Measurements from ENCODE around the gene C10orf143. TPM values are rescaled to one million over a fixed set of nuclear protein-coding genes. Genes with fewer than 3 reads are reported as not detected.
"Not testable (repeated sequence)": the region's sequence is repeated elsewhere in the genome, so short reads cannot be mapped to it uniquely, and the experiment has no call there.

C10orf143 gene
- total RNA-seq, 8 experiments from 2014 or later: 0.81 to 4.4 (median 2.2) TPM

DNA sequence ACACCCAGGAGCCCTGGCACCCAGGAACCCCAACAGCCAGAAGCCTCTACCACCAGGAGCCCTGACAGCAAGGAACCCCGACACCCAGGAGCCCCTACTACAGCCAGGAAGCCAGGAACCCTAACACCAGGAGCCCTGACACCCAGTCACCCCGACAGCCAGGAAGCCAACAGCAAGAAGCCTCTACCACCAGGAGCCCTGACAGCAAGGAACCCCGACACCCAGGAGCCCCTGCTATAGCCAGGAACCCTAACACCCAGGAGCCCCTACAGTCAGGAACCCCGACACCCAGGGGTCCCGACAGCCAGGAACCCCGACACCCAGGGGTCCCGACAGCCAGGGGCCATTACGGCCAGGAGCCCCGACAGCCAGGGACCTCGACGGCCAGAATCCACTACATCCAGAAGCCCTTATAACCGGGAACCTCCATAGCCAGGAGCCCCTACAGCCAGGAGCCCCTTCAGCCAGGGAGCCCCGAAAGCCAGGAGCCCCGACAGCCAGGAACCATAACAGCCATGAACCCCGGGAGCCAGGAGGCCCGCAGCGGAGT lies 25.1 kb upstream of the C10orf143 start:
- in situ Hi-C loops (cut with MboI; ENCODE audit: low pct_unique_long_range_greater_than_20kb in 2 of 9, low sequenced_read_pairs in 9 of 9, unreplicated experiment in 9 of 9): no loop called here
- H3K4me1 ChIP-seq (replicated peaks in 1 of 2): peaks cover 13 to 14% of the 10 kb centered on the region in 2 donors
- H3K27ac ChIP-seq: peak overlapping the region; percentile 53 to 79
- peak overlapping the region; percentile 71 to 98 (median 86) for H3K4me3 ChIP-seq
- 0 to 100% (median 3%) methylated on average over 1 to 7 of the region's 17 CpGs; no CpG with 5 or more reads in 7 of the 10 experiments for WGBS, 10 experiments
- ATAC-seq (replicated peaks in 6 of 8): peak in 3 of 8 experiments; percentile 1 to 6 (median 2)

DNA sequence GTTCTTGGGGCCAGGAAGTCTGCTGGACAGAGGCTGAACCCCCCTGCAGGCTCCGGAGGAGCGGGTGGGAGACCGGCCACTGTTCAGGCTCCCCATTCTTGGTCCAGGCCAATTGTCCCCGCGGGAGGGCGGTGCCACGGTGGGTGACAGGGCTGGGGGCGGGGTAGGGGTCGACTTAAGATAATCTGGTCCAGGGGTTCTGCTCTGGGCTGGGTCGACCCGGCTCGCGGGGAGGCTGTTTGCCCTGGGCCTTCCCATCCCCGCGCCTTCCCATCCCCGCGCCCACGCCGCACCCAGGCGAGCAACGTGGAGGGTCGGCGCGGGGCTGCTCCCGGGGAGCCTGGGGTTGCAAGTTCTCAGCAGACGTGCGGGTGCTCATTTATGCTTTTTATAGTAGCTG lies 18.3 kb upstream of the C10orf143 start:
- peaks cover 3 to 4% of the 10 kb centered on the region in 2 donors for H3K4me1 ChIP-seq (replicated peaks in 1 of 2)
- no peak overlapping the region for H3K27ac ChIP-seq
- ATAC-seq (replicated peaks in 6 of 8): no peak
- in situ Hi-C loops (cut with MboI; ENCODE audit: low pct_unique_long_range_greater_than_20kb in 2 of 9, low sequenced_read_pairs in 9 of 9, unreplicated experiment in 9 of 9): no loop called here
- WGBS, 10 experiments: 60 to 93% (median 90%) methylated on average over 2 to 6 of the region's 27 CpGs; no CpG with 5 or more reads in 7 of the 10 experiments
- H3K4me3 ChIP-seq: no peak overlapping the region

DNA sequence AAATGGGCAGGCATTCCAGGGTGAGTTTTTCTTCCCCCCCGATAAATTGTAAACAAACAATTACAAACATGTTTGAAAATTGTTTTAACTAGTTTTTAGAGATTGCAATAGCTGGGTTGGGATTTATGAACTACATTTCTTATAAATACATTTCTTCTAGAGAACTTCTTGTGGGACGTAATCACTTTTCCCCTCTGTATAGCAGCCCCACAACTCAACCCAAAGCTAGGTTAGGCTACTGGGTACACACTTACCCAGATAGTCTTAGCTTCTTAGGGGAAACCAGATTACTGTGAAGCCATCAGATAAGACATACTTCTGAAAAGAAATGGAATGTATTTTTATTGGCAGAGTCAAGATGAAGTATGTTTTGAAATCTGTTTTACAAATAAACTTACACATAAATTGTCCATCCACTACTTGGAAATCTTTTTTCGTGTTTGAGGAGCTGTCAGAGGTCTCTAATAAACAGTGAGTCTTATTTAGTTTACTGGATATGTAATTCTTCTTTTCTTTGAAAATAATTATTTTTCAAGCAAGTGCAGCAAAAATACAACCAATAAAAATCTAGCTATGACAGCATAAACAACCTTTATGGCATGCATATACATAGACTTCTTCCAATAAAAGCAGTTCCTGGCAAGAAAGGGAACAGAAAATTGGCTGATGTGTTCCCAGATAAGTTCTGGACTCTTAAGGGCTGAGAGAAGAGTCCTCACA lies 17.6 kb upstream of the C10orf143 start:
- no peak overlapping the region for H3K27ac ChIP-seq
- 13 to 60% (median 46%) methylated on average over 1 to 3 of the region's 3 CpGs; no CpG with 5 or more reads in 1 of the 10 experiments for whole genome bisulfite sequencing, 10 experiments
- H3K4me3 ChIP-seq: no peak overlapping the region
- ATAC-seq (replicated peaks in 6 of 8): peak in 1 of 8 experiments; percentile 8
- in situ Hi-C loops (cut with MboI; ENCODE audit: low pct_unique_long_range_greater_than_20kb in 2 of 9, low sequenced_read_pairs in 9 of 9, unreplicated experiment in 9 of 9): no loop called here
- peaks cover 3 to 4% of the 10 kb centered on the region in 2 donors for H3K4me1 ChIP-seq (replicated peaks in 1 of 2)

DNA sequence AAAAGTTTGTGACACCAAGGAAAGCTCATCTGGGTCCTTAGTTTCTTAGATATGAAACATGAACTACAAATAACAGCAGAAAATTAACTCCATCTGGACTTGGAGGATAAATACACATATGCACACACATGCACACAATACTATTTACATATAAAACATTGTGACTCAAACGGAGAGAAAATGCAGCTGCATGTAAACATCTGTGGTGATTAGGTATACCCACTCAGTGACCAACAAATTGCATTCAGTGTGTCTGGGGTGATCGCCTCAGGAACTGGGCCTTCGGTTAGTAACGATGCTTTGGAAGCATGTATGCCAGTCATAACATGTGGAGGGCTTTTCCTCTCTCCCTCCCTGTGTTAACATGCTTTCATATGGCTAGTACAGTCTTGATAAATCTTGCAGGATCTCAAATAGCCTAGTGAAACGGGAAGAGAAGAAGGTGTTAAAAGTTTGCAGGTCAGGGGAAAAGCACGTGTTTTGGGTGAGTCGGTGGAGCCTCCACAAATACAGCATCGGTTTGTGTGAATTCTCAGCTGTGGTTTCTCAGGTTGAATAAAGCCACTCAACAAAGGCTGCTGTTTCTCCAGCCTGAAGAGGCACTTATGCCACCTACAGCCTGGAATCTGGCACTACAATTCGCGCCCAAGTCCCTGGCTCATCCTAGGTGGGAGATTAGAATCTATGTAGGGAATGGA lies 16.9 kb upstream of the C10orf143 start:
- peak; percentile 89 to 99 (median 96) for ATAC-seq (replicated peaks in 6 of 8)
- WGBS, 10 experiments: 0 to 70% (median 3%) methylated on average over 1 to 10 of the region's 10 CpGs; no CpG with 5 or more reads in 2 of the 10 experiments
- Histone ChIP-seq H3K4me1 (replicated peaks in 1 of 2) (peaks cover 3 to 4% of the 10 kb centered on the region in 2 donors), H3K4me3 (no peak overlapping the region), H3K27ac (no peak overlapping the region)
- in situ Hi-C loops (cut with MboI; ENCODE audit: low pct_unique_long_range_greater_than_20kb in 2 of 9, low sequenced_read_pairs in 9 of 9, unreplicated experiment in 9 of 9): no loop called here

DNA sequence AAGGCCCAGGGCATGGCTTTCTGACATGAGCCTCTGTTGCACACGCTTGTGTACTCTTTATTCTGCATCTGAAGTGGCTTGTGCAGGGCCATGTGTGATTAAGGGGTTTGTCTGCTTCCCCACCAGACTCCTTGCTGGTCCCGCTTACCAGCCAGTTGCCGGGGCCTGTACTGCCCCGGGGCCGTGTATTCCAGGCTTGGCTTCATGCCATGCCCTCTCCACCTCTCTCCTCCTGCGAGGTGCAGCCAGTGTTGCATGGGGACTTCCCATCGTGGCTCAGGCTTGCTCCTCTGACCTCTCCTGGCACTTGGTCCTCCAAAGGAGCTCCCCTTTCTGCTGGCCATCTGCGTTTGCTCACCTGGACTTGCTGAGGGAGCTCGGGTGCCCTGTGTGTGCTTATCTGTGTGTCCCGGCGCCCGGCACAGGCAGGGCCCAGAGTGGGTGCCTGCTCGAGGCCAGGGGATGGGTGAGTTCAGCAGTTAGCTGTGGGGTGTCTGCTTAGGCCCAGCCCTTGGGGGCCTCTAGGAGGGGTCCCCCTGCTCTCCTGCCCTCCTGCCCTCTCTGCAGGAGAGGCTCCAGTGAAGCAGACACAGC lies 11.0 kb upstream of the C10orf143 start:
- WGBS, 10 experiments: 20 to 100% (median 88%) methylated on average over 1 to 6 of the region's 13 CpGs; no CpG with 5 or more reads in 4 of the 10 experiments
- in situ Hi-C loops (cut with MboI; ENCODE audit: low pct_unique_long_range_greater_than_20kb in 2 of 9, low sequenced_read_pairs in 9 of 9, unreplicated experiment in 9 of 9): no loop called here
- ATAC-seq (replicated peaks in 6 of 8): peak in 1 of 8 experiments; percentile 67
- H3K4me1 ChIP-seq (replicated peaks in 1 of 2): no peaks in the 10 kb centered on the region
- H3K27ac ChIP-seq: no peak overlapping the region
- H3K4me3 ChIP-seq: no peak overlapping the region

DNA sequence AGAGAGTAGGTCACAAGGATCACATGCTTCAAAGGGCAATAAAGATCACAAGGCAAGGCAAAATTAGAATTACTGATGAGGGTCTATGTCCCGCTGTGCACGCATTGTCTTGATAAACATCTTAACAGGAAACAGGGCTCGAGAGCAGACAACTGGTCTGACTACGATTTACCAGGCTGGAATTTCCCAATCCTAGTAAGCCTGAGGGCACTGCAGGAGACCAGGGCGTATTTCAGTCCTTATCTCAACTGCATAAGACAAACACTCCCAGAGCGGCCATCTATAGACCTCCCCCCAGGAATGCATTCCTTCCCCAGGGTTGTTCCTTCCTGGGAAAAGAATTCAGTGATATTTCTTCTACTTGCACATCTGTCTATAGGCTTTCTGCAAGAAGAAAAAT lies 6.9 kb upstream of the C10orf143 start:
- H3K4me3 ChIP-seq; H3K27ac ChIP-seq; in situ Hi-C loops (cut with MboI; ENCODE audit: low pct_unique_long_range_greater_than_20kb in 2 of 9, low sequenced_read_pairs in 9 of 9, unreplicated experiment in 9 of 9); H3K4me1 ChIP-seq (replicated peaks in 1 of 2); ATAC-seq (replicated peaks in 6 of 8): not testable (repeated sequence)
- 65% methylated on average over 5 of the region's 6 CpGs; no CpG with 5 or more reads in 9 of the 10 experiments for whole genome bisulfite sequencing, 10 experiments

DNA sequence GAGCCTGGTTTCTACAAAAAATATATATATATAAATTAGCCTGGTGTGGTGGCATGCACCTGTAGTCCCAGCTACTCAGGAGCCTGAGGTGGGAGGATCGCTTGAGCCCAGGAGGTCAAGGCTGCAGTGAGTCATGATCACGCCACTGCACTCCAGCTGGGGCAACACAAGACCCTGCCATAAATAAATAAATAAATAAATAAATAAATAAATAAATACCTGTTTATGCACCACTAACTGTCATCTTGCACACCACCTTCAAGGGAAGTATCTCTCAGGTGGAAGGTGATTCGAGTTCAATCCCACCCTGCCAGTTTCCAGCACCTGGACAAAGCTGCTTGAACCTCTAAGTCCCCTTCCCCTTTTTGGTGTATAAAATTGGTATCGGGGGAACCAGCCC lies 6.3 kb upstream of the C10orf143 start:
- H3K27ac ChIP-seq; H3K4me3 ChIP-seq; H3K4me1 ChIP-seq (replicated peaks in 1 of 2); in situ Hi-C loops (cut with MboI; ENCODE audit: low pct_unique_long_range_greater_than_20kb in 2 of 9, low sequenced_read_pairs in 9 of 9, unreplicated experiment in 9 of 9); ATAC-seq (replicated peaks in 6 of 8): not testable (repeated sequence)
- 60 to 100% (median 100%) methylated on average over 1 to 4 of the region's 4 CpGs; no CpG with 5 or more reads in 4 of the 10 experiments for WGBS, 10 experiments

DNA sequence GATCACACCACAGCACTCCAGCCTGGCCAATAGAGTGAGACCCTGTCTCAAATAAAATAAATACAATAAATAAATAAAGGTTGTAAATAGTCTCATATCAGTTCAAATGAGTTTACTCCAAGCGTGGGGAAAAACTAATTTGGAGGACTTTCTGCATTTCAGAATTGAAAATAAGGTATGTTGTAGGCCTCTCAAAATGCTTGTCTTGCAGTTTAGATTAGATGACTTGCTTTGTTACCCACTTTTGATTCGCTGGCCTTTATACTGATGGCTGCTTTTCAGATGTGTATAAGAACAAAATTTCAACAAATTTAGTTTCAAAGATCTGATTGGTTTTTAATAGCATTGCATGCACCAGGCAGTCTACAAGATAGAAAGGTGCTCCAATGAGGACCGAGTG lies 2.2 kb upstream of the C10orf143 start:
- in situ Hi-C loops (cut with MboI; ENCODE audit: low pct_unique_long_range_greater_than_20kb in 2 of 9, low sequenced_read_pairs in 9 of 9, unreplicated experiment in 9 of 9): no loop called here
- H3K27ac ChIP-seq: no peak overlapping the region
- ATAC-seq (replicated peaks in 6 of 8): no peak
- 92 to 100% (median 100%) methylated on average over 1 to 3 of the region's 3 CpGs; no CpG with 5 or more reads in 1 of the 10 experiments for WGBS, 10 experiments
- H3K4me1 ChIP-seq (replicated peaks in 1 of 2): peaks cover 4 to 6% of the 10 kb centered on the region in 2 donors
- H3K4me3 ChIP-seq: no peak overlapping the region

DNA sequence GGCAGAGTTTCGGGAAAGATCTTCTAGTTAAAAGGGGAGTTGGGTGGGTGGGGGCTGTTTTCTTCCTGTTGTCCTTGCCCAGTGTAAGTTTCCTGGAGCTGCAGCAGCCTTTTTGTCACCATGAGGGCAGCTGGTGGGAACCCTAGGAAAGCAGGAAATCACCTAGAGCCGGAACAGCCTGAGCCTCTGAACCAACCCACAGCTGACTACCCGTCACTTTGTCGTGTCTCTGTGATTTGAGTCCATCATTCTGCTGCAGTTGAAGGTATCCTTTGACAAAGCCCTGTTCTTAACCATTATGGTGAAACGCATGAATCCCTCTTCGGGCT lies 1.2 kb upstream of the C10orf143 start:
- Histone ChIP-seq H3K27ac (peak overlapping the region; percentile 76 to 85), H3K4me3 (peak overlapping the region; percentile 63 to 85 (median 74)), H3K4me1 (replicated peaks in 1 of 2) (peaks cover 4 to 6% of the 10 kb centered on the region in 2 donors)
- WGBS, 10 experiments: 20 to 93% (median 86%) methylated on average over 1 to 3 of the region's 6 CpGs; no CpG with 5 or more reads in 4 of the 10 experiments
- in situ Hi-C loops (cut with MboI; ENCODE audit: low pct_unique_long_range_greater_than_20kb in 2 of 9, low sequenced_read_pairs in 9 of 9, unreplicated experiment in 9 of 9): no loop called here
- no peak for ATAC-seq (replicated peaks in 6 of 8)

DNA sequence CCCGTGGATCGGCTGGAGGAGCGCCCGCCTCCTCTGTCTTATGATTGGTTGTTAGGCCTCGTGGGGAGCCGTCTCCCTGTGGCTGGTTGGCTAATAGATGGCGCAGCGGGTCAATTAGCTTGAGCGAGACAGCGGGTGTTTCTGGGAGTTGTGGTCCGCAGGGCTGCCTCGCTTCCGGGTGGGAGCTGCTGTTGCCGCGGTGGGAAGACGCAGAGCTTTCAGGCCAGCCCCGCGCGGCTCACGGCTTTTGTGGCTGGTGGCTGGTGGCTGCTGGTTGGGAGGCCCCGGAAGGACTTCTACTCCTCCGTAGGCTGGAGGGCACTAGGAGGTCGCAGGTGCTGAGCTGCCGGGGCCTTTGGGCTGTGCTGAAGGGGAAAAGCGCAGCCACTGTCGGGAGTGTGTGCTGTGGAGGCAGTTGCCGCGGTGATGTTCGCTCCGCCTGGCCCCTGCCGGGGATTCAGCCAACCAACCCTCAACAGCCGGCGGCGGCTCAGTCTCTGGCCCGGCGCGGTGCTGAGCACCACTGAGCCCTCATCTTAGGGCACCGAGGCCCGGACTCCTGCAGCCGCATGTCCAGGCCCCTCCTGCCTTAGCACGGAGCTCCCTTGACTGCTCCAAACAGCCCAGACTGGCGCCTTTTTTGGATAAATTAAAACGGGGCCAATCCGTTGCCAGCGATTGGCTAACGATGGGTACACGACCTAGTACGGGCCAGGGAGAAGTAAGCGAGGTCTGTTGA lies 652 bp upstream of the C10orf143 start:
- peak; percentile 83 to 90 (median 88) for ATAC-seq (replicated peaks in 6 of 8)
- 0 to 10% (median 0%) methylated on average over 1 to 26 of the region's 49 CpGs; no CpG with 5 or more reads in 1 of the 10 experiments for whole genome bisulfite sequencing, 10 experiments
- Histone ChIP-seq H3K4me1 (replicated peaks in 1 of 2) (peaks cover 4 to 6% of the 10 kb centered on the region in 2 donors), H3K4me3 (peak overlapping the region; percentile 63 to 85 (median 74)), H3K27ac (peak overlapping the region; percentile 97 to 98)
- in situ Hi-C loops (cut with MboI; ENCODE audit: low pct_unique_long_range_greater_than_20kb in 2 of 9, low sequenced_read_pairs in 9 of 9, unreplicated experiment in 9 of 9): no loop called here

DNA sequence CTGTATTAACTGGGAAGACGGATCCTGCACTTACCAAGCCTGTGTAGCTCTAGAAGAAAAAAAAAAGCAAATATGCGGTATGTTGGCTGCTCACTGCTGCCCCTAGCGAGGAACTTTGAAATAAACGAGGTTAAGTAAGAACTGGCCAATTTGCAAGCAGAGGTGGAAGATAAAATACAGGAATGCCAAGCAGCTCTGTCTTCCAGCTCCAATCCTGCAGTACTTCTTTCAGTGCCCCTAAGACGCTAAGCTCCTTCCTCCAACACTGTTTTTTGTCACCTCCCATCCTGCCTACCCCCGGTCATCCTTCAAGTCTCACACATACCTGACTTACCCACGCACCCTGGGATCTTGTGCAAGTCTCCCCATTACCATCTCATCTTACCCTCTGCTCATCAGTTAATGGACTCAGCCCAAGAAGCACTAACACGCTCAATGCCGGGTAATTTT lies 809 bp downstream of the C10orf143 start:
- ATAC-seq (replicated peaks in 6 of 8): peak in 5 of 8 experiments; percentile 1 to 7 (median 3)
- peak overlapping the region; percentile 97 to 98 for H3K27ac ChIP-seq
- H3K4me1 ChIP-seq (replicated peaks in 1 of 2): peaks cover 4 to 6% of the 10 kb centered on the region in 2 donors
- in situ Hi-C loops (cut with MboI; ENCODE audit: low pct_unique_long_range_greater_than_20kb in 2 of 9, low sequenced_read_pairs in 9 of 9, unreplicated experiment in 9 of 9): no loop called here
- H3K4me3 ChIP-seq: peak overlapping the region; percentile 63 to 85 (median 74)
- WGBS, 10 experiments: 0 to 12% (median 0%) methylated on average over 1 to 7 of the region's 9 CpGs; no CpG with 5 or more reads in 1 of the 10 experiments

DNA sequence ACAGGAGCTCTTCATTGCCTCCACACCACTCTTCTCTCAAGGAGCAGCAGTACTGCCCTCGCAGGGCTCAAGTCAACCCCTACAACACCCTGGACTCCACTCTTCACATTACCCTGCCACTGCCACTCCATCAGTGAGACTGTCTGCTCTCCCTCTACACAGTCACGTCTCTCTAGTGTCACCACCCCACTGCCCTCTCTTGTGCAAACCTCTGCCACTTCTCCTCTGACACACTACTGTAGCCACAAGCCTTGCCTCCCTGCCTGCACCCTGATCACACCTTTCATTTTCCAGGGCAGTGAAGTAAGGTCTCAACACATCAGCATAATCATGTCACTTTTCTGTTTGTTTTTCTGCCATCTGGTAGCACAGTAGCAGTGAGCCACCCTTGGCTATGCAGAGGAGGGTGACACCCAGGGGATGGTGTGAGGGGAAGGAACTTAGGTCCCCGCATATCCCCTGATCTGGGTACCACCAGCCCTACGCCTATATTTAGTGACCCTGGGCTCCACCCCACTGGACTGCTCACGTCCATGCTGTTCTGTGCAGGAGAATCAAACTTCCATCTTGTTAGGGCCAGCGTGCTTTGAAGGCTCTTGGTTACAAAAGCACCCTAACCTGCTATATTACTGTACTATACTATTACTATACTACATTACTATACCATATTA lies 1.6 kb downstream of the C10orf143 start:
- Histone ChIP-seq H3K27ac (no peak overlapping the region), H3K4me1 (replicated peaks in 1 of 2) (peaks cover 4 to 6% of the 10 kb centered on the region in 2 donors), H3K4me3 (peak overlapping the region in 4 of 5 donors; percentile 63 to 85 (median 77))
- WGBS, 10 experiments: 33 to 86% (median 60%) methylated on average over 1 to 4 of the region's 6 CpGs; no CpG with 5 or more reads in 3 of the 10 experiments
- in situ Hi-C loops (cut with MboI; ENCODE audit: low pct_unique_long_range_greater_than_20kb in 2 of 9, low sequenced_read_pairs in 9 of 9, unreplicated experiment in 9 of 9): no loop called here
- ATAC-seq (replicated peaks in 6 of 8): no peak

Data from motor neuron (in vitro differentiated cells).